ENCODE results near the gene PPP1R14D. TPM values are rescaled to one million over a fixed set of nuclear protein-coding genes. Genes with fewer than 3 reads are reported as not detected.
A peak's percentile ranks its signal among the peaks of the same experiment; 100 is the strongest.

The PPP1R14D gene
- total and polyA plus RNA-seq, 8 donors, result 0.63 to 20.0 (median 2.2) TPM; not detected in 3

DNA sequence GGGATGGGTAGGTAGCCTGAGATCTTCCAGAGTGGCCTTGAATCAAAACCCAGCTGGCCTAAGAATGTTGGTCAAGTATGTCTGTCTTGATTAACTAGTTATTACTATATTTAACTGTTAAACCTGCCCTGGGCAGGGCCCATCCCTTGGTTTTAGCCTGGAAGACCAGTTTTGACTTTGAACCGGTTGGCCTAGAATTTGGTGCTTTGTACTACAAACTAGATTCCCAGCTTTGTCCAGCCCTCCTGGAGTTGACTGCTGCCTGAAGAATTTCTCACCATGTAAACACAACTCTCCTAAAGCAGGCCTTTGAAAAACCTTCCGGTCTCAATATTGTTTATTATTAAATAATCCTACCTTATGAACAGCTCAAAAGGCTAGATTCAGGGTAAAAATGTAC is 42.7 kb downstream of the PPP1R14D start:
- Histone ChIP-seq H3K27ac (peak overlapping the region; percentile 40 to 92 (median 78)), H3K27me3 (no peaks in the 10 kb centered on the region), H3K9me3 (no peaks in the 10 kb centered on the region), H3K4me3 (no peak overlapping the region), H3K4me1 (peaks cover 31 to 67% (median 59%) of the 10 kb centered on the region in 4 donors), H3K36me3 (peaks cover 0 to 6% (median 2%) of the 10 kb centered on the region in 4 donors)
- TF ChIP-seq, protein P1, sequence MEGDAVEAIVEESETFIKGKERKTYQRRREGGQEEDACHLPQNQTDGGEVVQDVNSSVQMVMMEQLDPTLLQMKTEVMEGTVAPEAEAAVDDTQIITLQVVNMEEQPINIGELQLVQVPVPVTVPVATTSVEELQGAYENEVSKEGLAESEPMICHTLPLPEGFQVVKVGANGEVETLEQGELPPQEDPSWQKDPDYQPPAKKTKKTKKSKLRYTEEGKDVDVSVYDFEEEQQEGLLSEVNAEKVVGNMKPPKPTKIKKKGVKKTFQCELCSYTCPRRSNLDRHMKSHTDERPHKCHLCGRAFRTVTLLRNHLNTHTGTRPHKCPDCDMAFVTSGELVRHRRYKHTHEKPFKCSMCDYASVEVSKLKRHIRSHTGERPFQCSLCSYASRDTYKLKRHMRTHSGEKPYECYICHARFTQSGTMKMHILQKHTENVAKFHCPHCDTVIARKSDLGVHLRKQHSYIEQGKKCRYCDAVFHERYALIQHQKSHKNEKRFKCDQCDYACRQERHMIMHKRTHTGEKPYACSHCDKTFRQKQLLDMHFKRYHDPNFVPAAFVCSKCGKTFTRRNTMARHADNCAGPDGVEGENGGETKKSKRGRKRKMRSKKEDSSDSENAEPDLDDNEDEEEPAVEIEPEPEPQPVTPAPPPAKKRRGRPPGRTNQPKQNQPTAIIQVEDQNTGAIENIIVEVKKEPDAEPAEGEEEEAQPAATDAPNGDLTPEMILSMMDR (IDR thresholded peaks at IDR 0.05), result no peak
- TF ChIP-seq POLR2AphosphoS5 (IDR thresholded peaks at IDR 0.05) (no peak), POLR2A (IDR thresholded peaks at IDR 0.05) (no peak), EP300 (IDR thresholded peaks at IDR 0.05) (no peak)
- intact Hi-C loops (cut with DNase I; ENCODE audit: low total_unique reads), result no loop called here
- WGBS, 5 donors, result 20 to 49% (median 32%) methylated on average over 2 of the region's 2 CpGs
- peak in 1 of 2 donors; percentile 67 for DNase-seq

GRCh38 chr15:40785164-40785563 is 43.3 kb downstream of the PPP1R14D start:
- Histone ChIP-seq H3K9me3 (no peaks in the 10 kb centered on the region), H3K4me1 (peaks cover 31 to 60% (median 54%) of the 10 kb centered on the region in 4 donors), H3K27me3 (no peaks in the 10 kb centered on the region), H3K4me3 (no peak overlapping the region), H3K27ac (peak overlapping the region; percentile 40 to 92 (median 78)), H3K36me3 (peaks cover 0 to 4% (median 0%) of the 10 kb centered on the region in 4 donors)
- intact Hi-C loops (cut with DNase I; ENCODE audit: low total_unique reads), result no loop called here
- no peak for TF ChIP-seq POLR2A (IDR thresholded peaks at IDR 0.05)
- TF ChIP-seq, protein P1 (IDR thresholded peaks at IDR 0.05), result peak in 1 of 7 experiments; percentile 9
- 45 to 63% (median 56%) methylated on average over 3 of the region's 3 CpGs for WGBS, 5 donors
- no peak for DNase-seq

DNA sequence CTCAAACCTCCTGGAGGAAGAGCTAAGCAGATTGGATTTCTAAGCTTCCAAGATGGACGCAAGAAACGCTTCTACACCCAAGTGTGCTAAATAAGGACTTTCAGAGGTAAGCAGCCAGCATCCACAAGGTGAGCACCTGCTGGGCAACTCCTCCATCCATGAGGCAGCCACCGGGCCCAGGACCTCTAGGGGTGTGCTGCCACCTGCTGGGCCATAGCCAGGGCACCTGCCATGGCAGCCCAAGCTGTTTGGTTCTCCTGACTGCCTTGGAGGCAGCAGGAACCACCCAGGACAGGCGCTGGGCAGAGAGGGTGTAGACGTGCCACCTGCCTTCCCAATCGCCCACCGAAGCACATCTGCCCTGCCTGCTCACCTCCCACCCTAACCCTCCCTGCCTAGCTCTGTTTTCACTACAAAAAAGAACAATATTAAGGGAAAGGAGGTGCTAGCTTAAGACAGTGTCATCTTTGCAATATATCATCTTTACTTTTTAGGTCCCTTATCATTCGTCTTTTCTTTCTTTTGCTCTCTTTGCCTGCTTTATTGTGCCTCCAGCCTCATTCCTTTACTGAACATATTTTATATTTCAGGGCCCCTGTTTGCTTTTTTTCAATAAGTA is 45.8 kb downstream of the PPP1R14D start:
- Histone ChIP-seq H3K4me1 (peaks cover 24 to 37% (median 36%) of the 10 kb centered on the region in 4 donors), H3K36me3 (peaks cover 21 to 27% (median 24%) of the 10 kb centered on the region in 4 donors), H3K27ac (no peak overlapping the region), H3K9me3 (no peaks in the 10 kb centered on the region), H3K27me3 (no peaks in the 10 kb centered on the region), H3K4me3 (no peak overlapping the region)
- 24 to 56% (median 32%) methylated on average over 8 of the region's 8 CpGs for WGBS, 5 donors
- intact Hi-C loops (cut with DNase I; ENCODE audit: low total_unique reads), result no loop called here
- TF ChIP-seq, protein P1 (IDR thresholded peaks at IDR 0.05), result peak in 5 of 7 experiments; percentile 46 to 87 (median 74)
- no peak for TF ChIP-seq EP300 (IDR thresholded peaks at IDR 0.05)
- peak; percentile 90 to 92 for DNase-seq

DNA sequence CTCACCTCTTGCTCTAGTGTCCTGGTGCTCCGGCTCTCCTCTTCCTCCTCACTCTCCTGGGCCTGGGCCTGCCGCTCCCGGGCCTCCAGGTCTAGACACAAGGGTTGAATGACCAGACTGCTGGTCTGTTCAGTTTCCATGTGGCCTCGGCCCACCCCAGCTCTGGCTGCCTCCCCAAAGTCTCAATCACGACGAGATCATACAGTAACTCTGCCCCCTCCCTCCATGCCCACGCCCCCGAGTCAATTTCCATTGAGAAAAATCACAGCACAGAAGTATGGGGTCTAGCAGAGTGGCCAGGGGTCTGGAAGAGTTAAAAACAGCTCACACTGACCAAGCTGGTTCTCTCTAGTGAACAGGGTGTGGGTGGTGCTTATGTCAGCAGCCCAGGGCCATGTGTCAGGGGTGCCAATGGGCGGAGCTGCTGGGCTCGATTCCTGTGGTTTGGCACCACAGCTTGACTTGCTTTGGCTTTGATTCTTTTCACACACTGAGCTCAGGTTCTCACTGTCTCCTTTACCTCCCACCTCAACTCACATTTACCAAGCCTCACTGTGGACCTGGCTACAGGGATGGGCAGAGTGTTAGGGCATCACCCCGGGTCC is 51.9 kb downstream of the PPP1R14D start:
- Histone ChIP-seq H3K4me1 (peaks cover 12 to 17% (median 14%) of the 10 kb centered on the region in 4 donors), H3K27ac (peak overlapping the region; percentile 32 to 74 (median 54)), H3K4me3 (no peak overlapping the region), H3K27me3 (no peaks in the 10 kb centered on the region), H3K36me3 (peaks cover 67 to 85% (median 84%) of the 10 kb centered on the region in 4 donors), H3K9me3 (no peaks in the 10 kb centered on the region)
- intact Hi-C loops (cut with DNase I; ENCODE audit: low total_unique reads), result no loop called here
- peak; percentile 73 to 89 for DNase-seq
- 40 to 63% (median 51%) methylated on average over 11 of the region's 11 CpGs for WGBS, 5 donors
- TF ChIP-seq, protein P1 (IDR thresholded peaks at IDR 0.05), result no peak
- TF ChIP-seq POLR2AphosphoS5 (IDR thresholded peaks at IDR 0.05), result peak in 2 of 3 donors; percentile 37 to 46
